ENCODE data around the gene CAPNS2. TPM values are rescaled to one million over a fixed set of nuclear protein-coding genes. Genes with fewer than 3 reads are reported as not detected.

The CAPNS2 gene
- total and polyA plus RNA-seq, 9 donors = 0.53 to 1.4 (median 0.69) TPM; not detected in 4

- 0 to 95% (median 56%) methylated on average over 1 of the region's 1 CpG for WGBS, 3 donors
- Histone ChIP-seq H3K36me3 (no peaks in the 10 kb centered on the region), H3K9me3 (no peaks in the 10 kb centered on the region), H3K4me3 (no peak overlapping the region), H3K27me3 (no peaks in the 10 kb centered on the region), H3K27ac (no peak overlapping the region), H3K4me1 (ENCODE audit: insufficient read depth) (peaks cover 5% of the 10 kb centered on the region)
- no peak for DNase-seq
- no peak for TF ChIP-seq EP300 (IDR thresholded peaks at IDR 0.05)
- no peak for TF ChIP-seq CTCF (IDR thresholded peaks at IDR 0.05)
- no peak for TF ChIP-seq POLR2A (IDR thresholded peaks at IDR 0.05)
- intact Hi-C loops (cut with DNase I) = no loop called here
Observed at GRCh38 chr16:55571191-55571897, 4.9 kb downstream of the CAPNS2 start.

- Histone ChIP-seq H3K36me3 (no peaks in the 10 kb centered on the region), H3K4me1 (ENCODE audit: insufficient read depth) (peaks cover 5% of the 10 kb centered on the region), H3K9me3 (no peaks in the 10 kb centered on the region), H3K27ac (no peak overlapping the region), H3K27me3 (no peaks in the 10 kb centered on the region), H3K4me3 (no peak overlapping the region)
- TF ChIP-seq POLR2A (IDR thresholded peaks at IDR 0.05) (no peak), CTCF (IDR thresholded peaks at IDR 0.05) (no peak), EP300 (IDR thresholded peaks at IDR 0.05) (no peak)
- no peak for DNase-seq
- intact Hi-C loops (cut with DNase I) = no loop called here
- WGBS, 3 donors = 91 to 95% (median 93%) methylated on average over 4 of the region's 4 CpGs
Observed at GRCh38 chr16:55572439-55572838, 6.0 kb downstream of the CAPNS2 start.

DNA sequence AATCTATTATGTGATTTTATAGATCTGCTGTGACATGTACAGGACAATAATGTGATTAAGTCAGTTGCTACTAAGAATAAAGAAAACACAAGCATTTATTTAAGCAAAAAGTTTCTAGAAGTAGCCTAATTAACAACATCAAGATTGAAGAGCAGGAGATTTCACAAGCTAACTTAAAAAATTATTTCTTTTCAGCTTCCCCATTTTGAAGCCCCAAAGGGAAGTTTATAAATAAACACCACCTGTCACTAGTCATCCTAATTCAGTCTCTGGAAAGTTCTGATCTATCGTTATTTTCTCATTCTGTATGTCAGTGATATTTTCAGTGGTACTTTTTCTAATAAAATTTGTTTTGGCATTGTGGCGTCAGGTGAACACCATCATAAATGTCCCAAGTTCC lies 8.3 kb downstream of the CAPNS2 start:
- TF ChIP-seq CTCF (IDR thresholded peaks at IDR 0.05) = no peak
- TF ChIP-seq EP300 (IDR thresholded peaks at IDR 0.05) = no peak
- H3K9me3 ChIP-seq = no peaks in the 10 kb centered on the region
- no peaks in the 10 kb centered on the region for H3K36me3 ChIP-seq
- DNase-seq = no peak
- intact Hi-C loops (cut with DNase I) = no loop called here
- H3K27me3 ChIP-seq = no peaks in the 10 kb centered on the region
- H3K4me1 ChIP-seq (ENCODE audit: insufficient read depth) = no peaks in the 10 kb centered on the region
- H3K27ac ChIP-seq = no peak overlapping the region
- WGBS, 3 donors = 85 to 91% (median 88%) methylated on average over 2 of the region's 2 CpGs
- H3K4me3 ChIP-seq = no peak overlapping the region

- no peak overlapping the region for H3K27ac ChIP-seq
- WGBS, 3 donors = 44 to 64% (median 50%) methylated on average over 1 of the region's 1 CpG
Observed at GRCh38 chr16:55575496-55575895, 9.0 kb downstream of the CAPNS2 start.

More at GRCh38 chr16:55575496-55575895, 9.0 kb downstream of the CAPNS2 start:
- Histone ChIP-seq H3K4me1 (ENCODE audit: insufficient read depth) (no peaks in the 10 kb centered on the region), H3K27me3 (no peaks in the 10 kb centered on the region), H3K36me3 (no peaks in the 10 kb centered on the region), H3K4me3 (no peak overlapping the region), H3K9me3 (no peaks in the 10 kb centered on the region)
- DNase-seq = no peak
- TF ChIP-seq POLR2A (IDR thresholded peaks at IDR 0.05) = no peak
- no peak for TF ChIP-seq EP300 (IDR thresholded peaks at IDR 0.05)
- no peak for TF ChIP-seq CTCF (IDR thresholded peaks at IDR 0.05)
- intact Hi-C loops (cut with DNase I) = no loop called here

Measured in ovary (tissue), 9 donors.